ENCODE results near the gene GYS2. TPM values are rescaled to one million over a fixed set of nuclear protein-coding genes. Genes with fewer than 3 reads are reported as not detected.

The GYS2 gene
- total RNA-seq, 1 donor from 2014 or later: not detected

DNA sequence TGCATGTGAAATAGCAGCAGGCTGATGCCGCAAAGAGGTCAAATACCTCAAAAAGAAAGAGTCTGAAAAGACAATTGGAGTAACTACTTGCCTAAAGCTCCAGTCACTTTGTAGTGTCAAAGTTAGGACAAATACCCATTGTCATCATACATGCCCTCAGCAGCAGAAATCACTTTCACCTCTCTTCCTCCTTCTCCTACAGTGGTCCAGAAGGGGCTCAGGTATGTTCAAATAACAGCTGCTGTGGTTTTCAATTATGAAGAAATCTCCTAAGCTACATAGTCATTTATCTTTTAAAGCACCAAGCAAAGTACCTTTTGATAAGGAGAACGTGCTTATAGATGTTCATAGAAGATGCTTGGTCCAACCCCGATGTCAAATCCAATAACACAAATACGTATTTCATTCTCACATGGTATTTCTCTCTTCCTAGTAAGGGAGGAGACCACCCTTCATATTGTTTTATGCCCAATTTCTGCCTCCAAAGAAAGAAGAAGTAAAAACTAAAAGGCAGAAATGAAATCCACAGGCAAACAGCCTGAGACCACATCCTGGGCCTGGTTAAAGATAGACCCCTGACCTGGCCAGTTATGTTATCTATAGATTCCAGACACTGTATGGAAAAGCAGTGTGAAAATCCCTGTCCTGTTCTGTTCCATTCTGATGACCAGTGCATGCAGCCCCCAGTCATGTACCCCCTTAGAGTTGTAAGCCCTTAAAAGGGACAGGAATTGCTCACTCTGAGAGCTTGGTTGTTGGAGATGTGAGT, 23.7 kb downstream of the GYS2 start:
- Mint-ChIP-seq H3K9me3 (ENCODE audit: unreplicated experiment) (no peaks in the 10 kb centered on the region), H3K4me3 (ENCODE audit: unreplicated experiment) (no peak overlapping the region), H3K36me3 (ENCODE audit: unreplicated experiment) (no peaks in the 10 kb centered on the region), H3K27me3 (ENCODE audit: unreplicated experiment) (no peaks in the 10 kb centered on the region), H3K4me1 (ENCODE audit: low read depth, unreplicated experiment) (no peaks in the 10 kb centered on the region), H3K27ac (ENCODE audit: unreplicated experiment) (no peak overlapping the region)
- TF ChIP-seq, protein P1, sequence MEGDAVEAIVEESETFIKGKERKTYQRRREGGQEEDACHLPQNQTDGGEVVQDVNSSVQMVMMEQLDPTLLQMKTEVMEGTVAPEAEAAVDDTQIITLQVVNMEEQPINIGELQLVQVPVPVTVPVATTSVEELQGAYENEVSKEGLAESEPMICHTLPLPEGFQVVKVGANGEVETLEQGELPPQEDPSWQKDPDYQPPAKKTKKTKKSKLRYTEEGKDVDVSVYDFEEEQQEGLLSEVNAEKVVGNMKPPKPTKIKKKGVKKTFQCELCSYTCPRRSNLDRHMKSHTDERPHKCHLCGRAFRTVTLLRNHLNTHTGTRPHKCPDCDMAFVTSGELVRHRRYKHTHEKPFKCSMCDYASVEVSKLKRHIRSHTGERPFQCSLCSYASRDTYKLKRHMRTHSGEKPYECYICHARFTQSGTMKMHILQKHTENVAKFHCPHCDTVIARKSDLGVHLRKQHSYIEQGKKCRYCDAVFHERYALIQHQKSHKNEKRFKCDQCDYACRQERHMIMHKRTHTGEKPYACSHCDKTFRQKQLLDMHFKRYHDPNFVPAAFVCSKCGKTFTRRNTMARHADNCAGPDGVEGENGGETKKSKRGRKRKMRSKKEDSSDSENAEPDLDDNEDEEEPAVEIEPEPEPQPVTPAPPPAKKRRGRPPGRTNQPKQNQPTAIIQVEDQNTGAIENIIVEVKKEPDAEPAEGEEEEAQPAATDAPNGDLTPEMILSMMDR (IDR thresholded peaks at IDR 0.05; ENCODE audit: partially characterized antibody, unreplicated experiment): no peak
- DNase-seq: no peak

DNA sequence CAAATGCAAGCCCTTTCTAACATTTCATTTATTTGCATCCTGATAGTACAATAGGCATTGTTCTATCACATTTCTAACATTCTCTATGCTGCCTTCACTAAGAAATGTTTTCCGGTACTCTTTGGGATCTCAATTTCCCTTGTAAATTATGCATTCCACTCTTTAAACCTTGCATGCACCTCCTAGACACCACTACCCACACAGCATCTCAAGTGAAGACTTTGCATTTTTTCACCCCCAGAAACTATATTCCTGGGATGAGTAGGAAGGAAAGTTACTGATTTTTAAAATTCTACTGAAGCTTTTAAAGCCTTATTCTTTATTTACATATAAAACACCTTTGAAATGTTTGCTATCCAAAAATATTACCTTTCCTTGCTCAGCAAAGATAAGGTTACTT, 27.1 kb downstream of the GYS2 start:
- no peaks in the 10 kb centered on the region for H3K9me3 Mint-ChIP-seq (ENCODE audit: unreplicated experiment)
- H3K4me3 Mint-ChIP-seq (ENCODE audit: unreplicated experiment): no peak overlapping the region
- no peaks in the 10 kb centered on the region for H3K27me3 Mint-ChIP-seq (ENCODE audit: unreplicated experiment)
- peaks cover 12% of the 10 kb centered on the region for H3K4me1 Mint-ChIP-seq (ENCODE audit: low read depth, unreplicated experiment)
- no peak overlapping the region for H3K27ac Mint-ChIP-seq (ENCODE audit: unreplicated experiment)
- TF ChIP-seq, protein P1 (IDR thresholded peaks at IDR 0.05; ENCODE audit: partially characterized antibody, unreplicated experiment): no peak
- DNase-seq: no peak
- no peaks in the 10 kb centered on the region for H3K36me3 Mint-ChIP-seq (ENCODE audit: unreplicated experiment)

DNA sequence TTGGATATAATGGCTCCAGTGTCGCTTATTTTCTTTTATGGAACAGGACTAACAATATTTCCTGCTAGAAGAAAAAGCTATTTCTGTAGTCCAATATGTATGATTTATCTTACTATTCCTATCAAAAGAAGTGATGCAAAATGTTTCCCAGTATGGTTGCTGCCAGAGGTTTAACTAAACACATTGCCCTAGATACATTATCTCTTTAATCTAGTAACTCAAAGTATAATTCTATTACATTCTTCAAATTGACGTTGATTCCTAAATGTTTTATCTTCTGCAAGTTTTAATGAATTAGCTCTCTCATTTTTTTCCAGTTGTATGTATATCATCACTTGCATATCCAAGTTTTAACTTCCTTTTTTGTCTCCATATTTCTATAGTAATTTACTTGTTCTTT, 28.2 kb downstream of the GYS2 start:
- Mint-ChIP-seq H3K27ac (ENCODE audit: unreplicated experiment) (no peak overlapping the region), H3K9me3 (ENCODE audit: unreplicated experiment) (no peaks in the 10 kb centered on the region), H3K36me3 (ENCODE audit: unreplicated experiment) (no peaks in the 10 kb centered on the region), H3K27me3 (ENCODE audit: unreplicated experiment) (no peaks in the 10 kb centered on the region), H3K4me3 (ENCODE audit: unreplicated experiment) (no peak overlapping the region), H3K4me1 (ENCODE audit: low read depth, unreplicated experiment) (peaks cover 12% of the 10 kb centered on the region)
- no peak for DNase-seq
- TF ChIP-seq, protein P1 (IDR thresholded peaks at IDR 0.05; ENCODE audit: partially characterized antibody, unreplicated experiment): no peak

DNA sequence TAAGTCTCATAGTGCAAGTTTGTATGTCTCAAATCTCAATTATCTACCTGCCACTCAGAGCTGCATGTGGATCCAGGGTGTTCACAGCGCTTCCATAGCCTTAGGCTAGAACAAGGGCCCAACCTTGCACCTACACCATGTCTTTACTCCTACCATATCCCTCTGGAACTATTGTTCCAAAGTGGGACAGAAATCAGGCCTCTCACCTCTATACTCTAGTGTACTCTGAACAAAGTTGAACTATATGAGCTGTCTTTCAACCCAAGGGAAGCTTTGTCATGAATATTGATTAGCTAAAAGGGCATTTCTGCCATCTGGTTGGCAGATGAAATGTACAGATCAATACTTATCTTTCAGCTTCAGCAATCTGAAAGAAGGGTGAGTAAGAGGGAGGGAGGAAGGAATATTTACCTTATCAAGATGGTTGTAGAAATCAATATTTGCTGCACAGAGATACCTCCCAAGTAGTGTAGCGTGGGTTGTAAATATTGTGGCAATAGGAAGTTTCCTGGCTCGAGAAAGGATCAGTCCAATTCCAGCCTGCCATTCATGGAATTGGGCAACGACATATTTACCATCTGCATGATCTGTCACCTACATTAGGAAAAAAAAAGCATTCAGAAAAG, 30.8 kb downstream of the GYS2 start:
- Mint-ChIP-seq H3K4me3 (ENCODE audit: unreplicated experiment) (no peak overlapping the region), H3K9me3 (ENCODE audit: unreplicated experiment) (no peaks in the 10 kb centered on the region), H3K27ac (ENCODE audit: unreplicated experiment) (peak overlapping the region; percentile 56), H3K36me3 (ENCODE audit: unreplicated experiment) (no peaks in the 10 kb centered on the region), H3K4me1 (ENCODE audit: low read depth, unreplicated experiment) (peaks cover 13% of the 10 kb centered on the region), H3K27me3 (ENCODE audit: unreplicated experiment) (no peaks in the 10 kb centered on the region)
- DNase-seq: no peak
- TF ChIP-seq, protein P1 (IDR thresholded peaks at IDR 0.05; ENCODE audit: partially characterized antibody, unreplicated experiment): no peak

DNA sequence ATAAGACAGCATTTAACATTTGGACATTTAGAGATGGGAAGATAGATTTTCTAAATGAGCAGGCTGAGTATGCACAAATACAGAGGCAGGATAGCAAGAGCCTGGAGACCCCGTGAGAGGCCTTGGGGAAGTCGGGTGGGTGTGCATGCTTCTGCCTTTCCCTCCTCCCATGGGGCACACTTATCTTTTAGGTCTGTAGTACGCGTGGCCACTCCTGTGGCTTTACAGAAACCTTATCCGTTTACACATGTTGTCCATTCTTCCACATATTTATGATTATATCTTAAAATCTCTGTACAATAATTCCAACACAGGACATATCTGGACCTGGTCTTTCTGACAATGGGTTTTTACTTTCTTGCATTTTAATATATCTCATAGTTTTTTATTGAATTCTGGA, 33.6 kb downstream of the GYS2 start:
- Mint-ChIP-seq H3K4me3 (ENCODE audit: unreplicated experiment) (no peak overlapping the region), H3K9me3 (ENCODE audit: unreplicated experiment) (no peaks in the 10 kb centered on the region), H3K27ac (ENCODE audit: unreplicated experiment) (no peak overlapping the region), H3K27me3 (ENCODE audit: unreplicated experiment) (no peaks in the 10 kb centered on the region), H3K36me3 (ENCODE audit: unreplicated experiment) (no peaks in the 10 kb centered on the region), H3K4me1 (ENCODE audit: low read depth, unreplicated experiment) (peaks cover 13% of the 10 kb centered on the region)
- TF ChIP-seq, protein P1 (IDR thresholded peaks at IDR 0.05; ENCODE audit: partially characterized antibody, unreplicated experiment): no peak
- no peak for DNase-seq
